A673 (cell line): ENCODE data around the gene CASKIN1. TPM values are rescaled to one million over a fixed set of nuclear protein-coding genes. Genes with fewer than 3 reads are reported as not detected.

ENCODE experiments used
- BruUV-seq: library from RNA; stranded (reverse); fragments of 400-500 nt; replicated peaks from 2 replicates; lab custom pipeline; 2021; lab: Mats Ljungman, UMichigan
- CTCF ChIA-PET: fragments of 300-600 bp; sonication (Branson Sonifier 250); formaldehyde crosslinking; loops from one replicate; lab custom pipeline; 2022; ENCODE audit warnings: antibody characterized with exemption; lab: Charles Lee
- POLR2A ChIA-PET: fragments of 300-600 bp; sonication (Branson Sonifier 250); formaldehyde crosslinking; loops from one replicate; lab custom pipeline; 2022; ENCODE audit warnings: antibody characterized with exemption; ENCODE audit not compliant: low non-redundant PET; lab: Charles Lee
- DNase-seq: peaks from one replicate; pipeline ENCODE4 v3.0.0-alpha.2; 2015; ENCODE audit warnings: low spot score
- H3K27ac ChIP-seq: fragments of 200-600 bp; sonication (generic); 2 replicates; pipeline ENCODE4 v1.5.1; 2016; ENCODE audit warnings: mixed run types, low read depth, mild to moderate bottlenecking, mixed read lengths, antibody characterized with exemption, low read length; ENCODE audit not compliant: poor library complexity, severe bottlenecking
- H3K27me3 ChIP-seq: fragments of 200-600 bp; sonication (generic); replicated peaks from 2 replicates; pipeline ENCODE4 v1.6.1; 2017; ENCODE audit warnings: mixed run types, low read depth, mild to moderate bottlenecking, mixed read lengths, antibody characterized with exemption, low read length; ENCODE audit not compliant: insufficient read depth, poor library complexity
- H3K36me3 ChIP-seq: fragments of 200-600 bp; sonication (generic); 2 replicates; pipeline ENCODE4 v1.6.1; 2016; ENCODE audit warnings: mixed run types, mild to moderate bottlenecking, mixed read lengths, antibody characterized with exemption, low read length; ENCODE audit not compliant: insufficient read depth, poor library complexity, severe bottlenecking
- H3K4me1 ChIP-seq: fragments of 200-600 bp; sonication (generic); 2 replicates; pipeline ENCODE4 v1.6.1; 2017; ENCODE audit warnings: mixed run types, mild to moderate bottlenecking, mixed read lengths, antibody characterized with exemption, low read length; ENCODE audit not compliant: insufficient read depth, poor library complexity, severe bottlenecking
- H3K4me3 ChIP-seq: fragments of 200-600 bp; sonication (generic); 2 replicates; pipeline ENCODE4 v1.5.1; 2016; ENCODE audit warnings: low read depth, mixed run types, mild to moderate bottlenecking, mixed read lengths, low read length; ENCODE audit not compliant: poor library complexity, severe bottlenecking
- H3K9me3 ChIP-seq: fragments of 200-600 bp; sonication (generic); 2 replicates; pipeline ENCODE4 v1.6.1; 2016; ENCODE audit warnings: mixed run types, low read depth, mild to moderate bottlenecking, mixed read lengths, antibody characterized with exemption, low read length; ENCODE audit not compliant: poor library complexity, severe bottlenecking
- EZH2 ChIP-seq: fragments of 200-600 bp; sonication (generic); IDR thresholded peaks from 2 replicates; pipeline ENCODE4 v1.6.1; 2017; ENCODE audit warnings: borderline replicate concordance, low read depth, mild to moderate bottlenecking, mixed read lengths, antibody characterized with exemption, low read length; ENCODE audit not compliant: poor library complexity, severe bottlenecking
- intact Hi-C: fragments of 100-400 bp; cut with micrococcal nuclease; formaldehyde crosslinking; loops from one replicate; pipeline ENCODE4 v1.10.0; 2022; ENCODE audit not compliant: unreplicated experiment
- total RNA-seq: library from RNA; stranded (reverse); gene quantifications from 2 replicates; pipeline ENCODE4 v1.2.3, GENCODE V29; 2021
- TF ChIP-seq, protein P1 (sequence below): fragments of 300-800, 200-600 bp; sonication (generic); conservative IDR thresholded peaks from 2 replicates; pipeline ENCODE4 v1.5.1; 2017; ENCODE audit warnings: low read depth, mild to moderate bottlenecking, antibody characterized with exemption, low read length, moderate library complexity, mixed read lengths

CASKIN1 gene
- total RNA-seq, 1 experiment from 2014 or later = 1.1 TPM

DNA sequence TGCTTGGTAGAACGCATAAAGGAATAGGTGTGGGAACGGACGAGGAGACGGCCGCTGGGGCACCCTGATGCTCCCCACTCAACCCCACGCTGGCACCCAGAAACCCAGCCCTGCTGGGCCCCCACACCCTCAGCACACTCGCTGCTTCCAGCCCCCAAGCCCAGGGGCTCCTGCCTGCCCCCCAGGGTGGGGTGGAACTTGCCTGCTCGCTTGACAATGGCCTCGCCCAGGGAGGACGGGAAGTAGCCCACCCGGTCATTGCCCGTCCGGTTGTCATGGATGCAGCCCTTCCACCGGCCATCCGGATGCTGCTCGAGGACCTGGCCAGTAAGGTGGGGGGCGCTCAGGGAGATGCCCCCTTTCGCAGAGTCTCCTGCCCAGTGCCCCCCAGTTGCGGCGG is 9.9 kb downstream of the CASKIN1 start:
- intact Hi-C loops = no loop called here
- no peaks in the 10 kb centered on the region for H3K9me3 ChIP-seq
- POLR2A ChIA-PET = no interaction called here
- no peaks in the 10 kb centered on the region for H3K4me1 ChIP-seq
- H3K4me3 ChIP-seq = no peak overlapping the region
- no TSS peak for BruUV-seq
- CTCF ChIA-PET = no interaction called here
- no peaks in the 10 kb centered on the region for H3K36me3 ChIP-seq
- no peak for DNase-seq
- TF ChIP-seq, protein P1, sequence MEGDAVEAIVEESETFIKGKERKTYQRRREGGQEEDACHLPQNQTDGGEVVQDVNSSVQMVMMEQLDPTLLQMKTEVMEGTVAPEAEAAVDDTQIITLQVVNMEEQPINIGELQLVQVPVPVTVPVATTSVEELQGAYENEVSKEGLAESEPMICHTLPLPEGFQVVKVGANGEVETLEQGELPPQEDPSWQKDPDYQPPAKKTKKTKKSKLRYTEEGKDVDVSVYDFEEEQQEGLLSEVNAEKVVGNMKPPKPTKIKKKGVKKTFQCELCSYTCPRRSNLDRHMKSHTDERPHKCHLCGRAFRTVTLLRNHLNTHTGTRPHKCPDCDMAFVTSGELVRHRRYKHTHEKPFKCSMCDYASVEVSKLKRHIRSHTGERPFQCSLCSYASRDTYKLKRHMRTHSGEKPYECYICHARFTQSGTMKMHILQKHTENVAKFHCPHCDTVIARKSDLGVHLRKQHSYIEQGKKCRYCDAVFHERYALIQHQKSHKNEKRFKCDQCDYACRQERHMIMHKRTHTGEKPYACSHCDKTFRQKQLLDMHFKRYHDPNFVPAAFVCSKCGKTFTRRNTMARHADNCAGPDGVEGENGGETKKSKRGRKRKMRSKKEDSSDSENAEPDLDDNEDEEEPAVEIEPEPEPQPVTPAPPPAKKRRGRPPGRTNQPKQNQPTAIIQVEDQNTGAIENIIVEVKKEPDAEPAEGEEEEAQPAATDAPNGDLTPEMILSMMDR = no peak
- no peak for TF ChIP-seq EZH2
- no peaks in the 10 kb centered on the region for H3K27me3 ChIP-seq
- no peak overlapping the region for H3K27ac ChIP-seq

DNA sequence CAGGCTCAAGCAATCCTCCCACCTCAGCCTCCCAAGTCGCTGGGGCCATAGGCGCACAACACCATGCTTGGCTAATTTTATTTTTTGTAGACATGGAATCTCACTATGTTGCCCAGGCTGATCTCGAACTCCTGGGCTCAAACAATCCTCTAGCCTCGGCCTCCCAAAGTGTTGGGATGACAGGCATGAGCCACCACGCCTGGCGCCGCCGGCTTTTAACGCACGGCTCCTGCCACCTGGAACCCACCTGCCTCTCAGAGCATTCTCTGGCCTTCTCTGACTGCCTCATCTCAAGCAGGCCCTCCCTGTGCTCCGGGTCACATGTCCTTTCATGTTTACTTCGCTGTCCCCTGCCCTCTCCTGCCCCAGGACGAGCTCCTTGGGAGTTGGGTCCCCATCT is 10.3 kb downstream of the CASKIN1 start:
- intact Hi-C loops = no loop called here
- DNase-seq = no peak
- TF ChIP-seq EZH2 = no peak
- TF ChIP-seq, protein P1 = no peak
- Histone ChIP-seq H3K4me1 (no peaks in the 10 kb centered on the region), H3K36me3 (no peaks in the 10 kb centered on the region), H3K4me3 (no peak overlapping the region), H3K27ac (no peak overlapping the region), H3K27me3 (no peaks in the 10 kb centered on the region), H3K9me3 (no peaks in the 10 kb centered on the region)
- ChIA-PET CTCF (no interaction called here), POLR2A (no interaction called here)
- BruUV-seq = no TSS peak

DNA sequence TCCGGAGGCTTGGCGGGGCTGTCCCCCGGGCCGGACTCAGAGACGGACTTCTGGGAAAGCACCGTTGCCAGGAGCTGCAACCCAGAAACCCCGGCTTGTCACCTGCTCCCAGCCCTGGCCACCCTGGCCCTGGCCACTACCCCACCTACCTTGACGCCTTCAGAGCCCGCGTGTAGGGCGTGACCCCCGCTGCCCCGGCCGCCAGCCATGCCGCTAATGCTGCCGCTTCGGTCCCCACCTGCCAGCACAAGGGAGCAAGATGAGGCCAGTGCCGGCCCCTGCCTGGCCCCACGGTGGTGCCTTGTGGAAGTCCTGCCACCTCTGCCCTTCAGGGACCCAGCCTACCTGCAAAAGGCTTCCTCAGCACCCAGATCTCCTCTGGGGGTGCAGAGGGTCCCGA is 11.4 kb downstream of the CASKIN1 start:
- Histone ChIP-seq H3K36me3 (no peaks in the 10 kb centered on the region), H3K4me3 (no peak overlapping the region), H3K27me3 (no peaks in the 10 kb centered on the region), H3K27ac (no peak overlapping the region), H3K9me3 (no peaks in the 10 kb centered on the region), H3K4me1 (no peaks in the 10 kb centered on the region)
- CTCF ChIA-PET = interaction anchor here (0.6 kb wide), 1 partner anchor 44 kb away, joined by 3 read pairs; no protein-coding TSS in a partner anchor
- BruUV-seq = no TSS peak
- DNase-seq = no peak
- POLR2A ChIA-PET = no interaction called here
- TF ChIP-seq EZH2 = no peak
- TF ChIP-seq, protein P1 = no peak
- intact Hi-C loops = no loop called here
